Immature natural killer cell (primary cell): ENCODE data around the gene SLC25A24. TPM values are rescaled to one million over a fixed set of nuclear protein-coding genes. Genes with fewer than 3 reads are reported as not detected.
A peak's percentile ranks its signal among the peaks of the same experiment; 100 is the strongest.

Experiments
- DNase-seq, 3 donors: peaks; one replicate each; pipeline ENCODE4 v3.0.0; 2022; ENCODE audit warnings: mixed read lengths in 1 of 3
- H3K27ac Mint-ChIP-seq, 6 donors: one replicate each; pipeline ENCODE4 v1.8.0; 2020; ENCODE audit warnings: mixed read lengths in 6 of 6, mild to moderate bottlenecking in 5 of 6, inconsistent platforms in 4 of 6, moderate library complexity in 3 of 6
- H3K27me3 Mint-ChIP-seq, 3 donors: one replicate each; pipeline ENCODE4 v1.8.0; 2020 to 2021; ENCODE audit warnings: low read depth in 3 of 3, mild to moderate bottlenecking in 3 of 3, mixed read lengths in 3 of 3, moderate library complexity in 3 of 3, inconsistent platforms in 1 of 3
- H3K36me3 Mint-ChIP-seq, 3 donors: one replicate each; pipeline ENCODE4 v1.8.0; 2020; ENCODE audit warnings: mixed read lengths in 3 of 3, inconsistent platforms in 2 of 3, mild to moderate bottlenecking in 2 of 3
- H3K4me1 Mint-ChIP-seq, 2 donors: one replicate each; pipeline ENCODE4 v1.8.0; 2020; ENCODE audit warnings: inconsistent platforms in 2 of 2, mild to moderate bottlenecking in 2 of 2, mixed read lengths in 2 of 2, moderate library complexity in 1 of 2
- H3K4me3 Mint-ChIP-seq, 5 donors: one replicate each; pipeline ENCODE4 v1.8.0; 2020; ENCODE audit warnings: mild to moderate bottlenecking in 5 of 5, mixed read lengths in 5 of 5, inconsistent platforms in 3 of 5, moderate library complexity in 3 of 5
- H3K9me3 Mint-ChIP-seq, 6 donors: one replicate each; pipeline ENCODE4 v1.8.0; 2020; ENCODE audit warnings: mild to moderate bottlenecking in 6 of 6, mixed read lengths in 6 of 6, inconsistent platforms in 4 of 6, moderate library complexity in 3 of 6
- polyA plus RNA-seq, 3 donors: library from polyadenylated mRNA; unstranded; fragments of 300-500 nt; fragmentation: Illumina TruSeq; gene quantifications; one replicate each; pipeline ENCODE4 v1.2.3, GENCODE V29; 2021

The SLC25A24 gene
- polyA plus RNA-seq, 3 donors from 2014 or later = 4.7 to 10.8 (median 10.6) TPM

DNA sequence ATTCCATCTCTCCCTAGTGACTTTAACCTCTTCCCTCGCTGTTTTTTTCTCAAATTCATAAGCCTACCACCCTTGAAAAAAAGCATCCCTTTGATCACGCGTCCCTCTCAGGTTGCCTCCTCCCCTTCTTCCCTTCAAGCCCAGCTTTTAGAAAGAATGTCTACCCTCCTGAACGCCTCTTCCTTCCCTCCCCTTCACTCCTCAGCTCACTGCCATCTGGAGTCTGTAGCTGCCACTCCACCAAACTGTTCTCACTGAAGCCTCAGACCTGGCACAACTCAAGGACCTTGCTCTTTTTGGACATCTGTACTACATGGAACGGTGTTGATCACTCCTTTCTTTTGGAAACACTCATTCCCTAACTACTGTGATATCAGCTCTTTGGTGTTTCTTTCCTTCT lies 80.6 kb downstream of the SLC25A24 start:
- no peak overlapping the region for H3K4me3 Mint-ChIP-seq
- peaks cover 26 to 37% of the 10 kb centered on the region in 2 donors for H3K4me1 Mint-ChIP-seq
- DNase-seq = no peak
- H3K36me3 Mint-ChIP-seq = no peaks in the 10 kb centered on the region
- peaks cover 0 to 2% (median 0%) of the 10 kb centered on the region in 3 donors for H3K27me3 Mint-ChIP-seq
- peak overlapping the region in 2 of 6 donors; percentile 1 to 29 for H3K27ac Mint-ChIP-seq
- H3K9me3 Mint-ChIP-seq = no peaks in the 10 kb centered on the region

DNA sequence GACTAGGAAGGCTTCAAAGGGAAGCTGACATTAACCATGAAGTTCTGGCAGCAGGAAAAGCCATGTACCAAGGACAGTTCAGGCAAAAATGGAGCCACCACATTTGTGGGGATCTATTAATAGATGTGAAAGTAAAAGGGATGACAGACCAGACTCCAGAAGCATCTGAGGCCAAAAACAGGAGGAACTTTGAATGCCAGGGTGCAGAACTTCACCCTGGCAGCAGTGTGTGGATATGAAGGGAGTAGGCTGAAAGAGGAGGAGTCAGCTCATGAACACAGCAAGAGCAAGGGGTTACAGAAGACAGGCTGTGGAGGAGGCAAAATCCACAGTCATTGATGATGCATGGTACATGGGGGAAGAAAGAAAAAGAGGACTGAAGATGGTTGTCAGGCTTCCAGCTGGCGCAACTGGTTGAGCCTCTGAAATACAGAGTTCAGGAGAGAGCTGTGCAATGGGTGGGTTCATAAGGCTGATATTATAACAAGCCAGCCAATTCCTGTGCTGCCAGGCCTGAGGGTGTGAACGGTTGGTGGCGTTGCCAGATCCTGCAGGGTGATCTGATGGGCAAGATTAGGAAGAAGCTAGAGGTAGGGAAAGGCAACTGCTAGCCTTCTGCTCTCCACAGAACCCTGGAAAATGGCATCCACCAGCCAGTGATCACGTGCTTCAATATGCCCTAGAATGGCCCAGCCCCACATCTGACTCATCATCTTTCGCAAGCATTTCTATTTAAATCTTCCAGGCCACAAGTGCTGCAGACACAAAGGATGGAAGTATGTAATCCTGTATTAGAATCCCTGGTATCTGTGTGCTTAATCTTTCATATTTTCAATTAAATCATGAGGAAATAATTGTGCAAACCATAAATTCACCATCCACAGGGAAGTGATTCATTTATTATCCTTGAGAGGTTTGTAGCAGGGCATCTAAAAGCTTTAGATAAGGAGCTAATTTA lies 81.9 kb downstream of the SLC25A24 start:
- H3K27ac Mint-ChIP-seq = peak overlapping the region in 3 of 6 donors; percentile 28 to 55 (median 47)
- peaks cover 0 to 2% (median 2%) of the 10 kb centered on the region in 3 donors for H3K27me3 Mint-ChIP-seq
- H3K4me3 Mint-ChIP-seq = peak overlapping the region in 1 of 5 donors; percentile 15
- DNase-seq = no peak
- peaks cover 0 to 2% (median 0%) of the 10 kb centered on the region in 6 donors for H3K9me3 Mint-ChIP-seq
- no peaks in the 10 kb centered on the region for H3K36me3 Mint-ChIP-seq
- peaks cover 36 to 50% of the 10 kb centered on the region in 2 donors for H3K4me1 Mint-ChIP-seq

DNA sequence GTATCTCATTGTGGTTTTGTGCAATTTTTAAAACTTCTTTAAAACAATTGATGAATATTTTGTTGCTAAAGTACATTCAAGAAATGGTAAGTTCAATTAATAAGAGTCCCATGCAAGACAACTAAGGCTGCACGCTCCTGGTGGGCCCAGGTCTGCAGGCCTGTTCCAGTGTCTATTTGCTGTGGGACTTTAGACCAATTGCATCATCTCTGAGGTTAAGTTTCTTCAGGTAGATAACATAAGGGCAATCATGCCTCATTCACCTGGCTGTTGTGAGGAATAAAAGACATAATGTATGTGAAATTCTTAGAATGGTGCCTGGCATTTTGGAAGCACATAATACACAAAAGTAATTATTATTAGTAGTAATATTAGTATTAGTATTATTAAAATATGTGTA lies 82.9 kb downstream of the SLC25A24 start:
- Mint-ChIP-seq H3K36me3 (no peaks in the 10 kb centered on the region), H3K27ac (no peak overlapping the region), H3K4me1 (peaks cover 34 to 51% of the 10 kb centered on the region in 2 donors), H3K27me3 (peaks cover 0 to 2% (median 2%) of the 10 kb centered on the region in 3 donors), H3K9me3 (peaks cover 0 to 2% (median 0%) of the 10 kb centered on the region in 6 donors), H3K4me3 (no peak overlapping the region)
- no peak for DNase-seq

DNA sequence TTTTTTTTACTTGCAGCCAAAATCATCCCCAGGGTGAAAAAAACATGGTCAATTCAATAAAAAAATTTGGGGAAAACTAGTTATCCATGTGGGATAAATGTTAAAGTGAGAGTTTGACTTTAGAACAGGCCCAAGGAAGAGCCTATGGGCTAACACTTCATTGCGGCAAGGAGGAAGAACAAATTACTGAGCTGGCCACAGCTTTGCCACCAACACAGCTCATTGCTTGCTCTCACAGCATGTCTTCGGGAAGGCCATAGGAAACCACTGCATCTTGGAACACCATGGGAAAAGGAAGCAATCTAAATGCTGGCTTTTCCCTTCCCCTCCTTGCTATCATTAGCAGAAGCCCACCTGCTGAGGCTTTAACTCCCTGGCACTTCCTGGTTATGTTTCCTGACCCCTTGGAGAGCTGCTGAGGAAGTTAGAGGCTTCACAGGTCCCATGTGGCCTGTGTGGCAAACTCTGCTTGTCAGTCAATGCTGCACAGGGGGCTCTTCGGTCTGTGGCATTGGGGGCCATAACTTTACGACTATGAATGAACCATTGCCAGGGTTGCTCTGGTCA lies 86.0 kb downstream of the SLC25A24 start:
- Mint-ChIP-seq H3K4me3 (peak overlapping the region; percentile 40 to 59 (median 53)), H3K27me3 (peaks cover 0 to 3% (median 2%) of the 10 kb centered on the region in 3 donors), H3K36me3 (peaks cover 0 to 3% (median 3%) of the 10 kb centered on the region in 3 donors), H3K27ac (peak overlapping the region; percentile 72 to 86 (median 79)), H3K9me3 (peaks cover 0 to 2% (median 0%) of the 10 kb centered on the region in 6 donors), H3K4me1 (peaks cover 31 to 53% of the 10 kb centered on the region in 2 donors)
- peak; percentile 18 to 42 (median 37) for DNase-seq

DNA sequence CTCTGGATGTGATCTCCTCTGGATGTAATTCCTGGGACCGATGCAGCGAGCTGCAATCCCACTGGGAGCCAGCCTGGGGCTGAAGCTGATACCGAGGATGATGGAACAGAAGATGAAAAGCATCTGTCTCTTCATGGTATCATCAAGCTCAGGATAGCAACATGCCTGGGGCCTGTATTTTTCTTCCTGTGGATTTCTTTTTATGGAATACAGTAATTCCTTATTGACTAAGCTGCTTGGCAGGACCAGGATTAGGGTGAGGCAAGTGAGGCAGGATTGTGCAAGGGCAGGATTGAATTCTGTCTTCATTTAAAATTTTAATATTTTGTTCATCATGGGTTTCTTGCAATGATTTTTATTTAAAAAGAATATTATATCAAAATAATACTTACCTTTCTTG lies 86.6 kb downstream of the SLC25A24 start:
- Mint-ChIP-seq H3K9me3 (peaks cover 0 to 2% (median 0%) of the 10 kb centered on the region in 6 donors), H3K27me3 (peaks cover 0 to 3% (median 2%) of the 10 kb centered on the region in 3 donors), H3K4me3 (peak overlapping the region in 2 of 5 donors; percentile 24 to 59), H3K36me3 (peaks cover 0 to 3% (median 3%) of the 10 kb centered on the region in 3 donors), H3K27ac (peak overlapping the region in 2 of 6 donors; percentile 76 to 86), H3K4me1 (peaks cover 28 to 48% of the 10 kb centered on the region in 2 donors)
- no peak for DNase-seq

DNA sequence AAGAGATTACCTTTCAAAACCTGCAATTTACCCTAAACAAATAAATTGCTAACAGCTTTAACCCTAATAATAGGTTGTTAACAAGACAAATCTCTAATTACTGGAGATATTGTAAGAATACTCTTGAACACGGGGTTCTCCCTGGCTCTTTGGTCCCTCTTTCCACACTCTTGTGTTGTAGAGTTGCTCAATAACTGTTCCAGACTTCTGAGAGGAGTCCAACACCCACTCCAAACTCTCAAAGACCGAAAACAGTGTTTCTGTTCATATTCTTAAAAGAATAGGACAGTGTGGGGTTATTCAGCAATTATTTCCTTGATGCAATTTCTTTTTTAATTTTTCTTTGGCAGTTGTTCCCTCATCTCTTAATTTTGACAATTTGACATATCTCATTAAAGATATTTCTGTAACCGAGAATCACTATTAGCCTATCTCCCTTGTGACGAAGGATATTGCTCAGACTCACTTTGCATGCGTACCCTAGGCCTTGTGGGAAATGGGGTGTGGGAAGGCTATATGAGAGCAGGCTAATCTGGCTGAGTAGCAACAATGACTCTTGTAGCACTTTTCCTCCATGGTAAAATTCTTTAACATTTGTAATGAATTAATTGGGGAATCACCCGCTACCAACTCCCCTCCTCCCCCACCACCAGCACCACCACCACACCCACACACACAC lies 90.7 kb downstream of the SLC25A24 start:
- Mint-ChIP-seq H3K36me3 (peaks cover 0 to 3% (median 3%) of the 10 kb centered on the region in 3 donors), H3K9me3 (peaks cover 0 to 2% (median 0%) of the 10 kb centered on the region in 6 donors), H3K4me3 (no peak overlapping the region), H3K27ac (no peak overlapping the region), H3K4me1 (peaks cover 16 to 32% of the 10 kb centered on the region in 2 donors), H3K27me3 (peaks cover 0 to 3% (median 2%) of the 10 kb centered on the region in 3 donors)
- DNase-seq = no peak

DNA sequence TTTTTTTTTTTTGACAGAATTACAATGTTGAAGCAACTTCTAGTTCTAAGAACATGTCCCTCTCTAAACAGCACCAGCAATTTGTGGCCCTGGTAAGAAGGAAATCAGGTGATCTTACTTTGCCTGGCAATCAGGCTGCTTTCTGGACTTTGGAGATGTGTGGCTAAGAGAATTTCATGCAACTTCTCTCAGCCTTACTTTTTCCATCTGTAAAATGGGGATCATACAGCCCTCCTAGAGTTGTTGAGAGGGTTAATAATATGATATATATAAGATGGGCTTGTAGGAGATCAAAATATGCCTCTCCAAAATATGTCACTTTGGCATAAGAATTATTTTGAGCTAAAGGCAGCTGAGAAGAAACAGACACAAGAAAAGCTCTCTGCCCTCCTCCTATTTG lies 92.0 kb downstream of the SLC25A24 start:
- H3K36me3 Mint-ChIP-seq = peaks cover 0 to 3% (median 3%) of the 10 kb centered on the region in 3 donors
- no peak overlapping the region for H3K27ac Mint-ChIP-seq

DNA sequence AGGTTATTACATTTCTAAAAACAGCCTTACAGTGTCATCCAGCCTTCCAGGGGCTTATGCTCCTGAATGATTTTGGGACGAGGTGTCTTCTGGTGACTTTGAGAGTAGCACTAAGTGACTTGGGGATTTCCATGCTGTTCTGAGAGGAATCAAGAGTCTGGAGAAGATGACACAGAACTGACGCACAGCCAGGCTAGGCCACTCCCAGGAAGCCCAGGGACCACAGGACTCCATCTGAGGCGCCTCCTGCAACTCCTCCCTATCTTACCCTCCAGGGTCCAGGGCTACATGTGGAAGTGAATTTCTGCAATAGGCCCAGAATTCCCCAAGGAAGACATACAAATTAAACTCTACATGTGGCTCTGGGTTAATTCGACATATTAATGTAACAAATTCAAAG lies 92.5 kb downstream of the SLC25A24 start:
- DNase-seq = peak in 2 of 3 donors; percentile 8 to 15
- H3K27me3 Mint-ChIP-seq = peaks cover 1 to 4% (median 2%) of the 10 kb centered on the region in 3 donors
- no peak overlapping the region for H3K4me3 Mint-ChIP-seq
- H3K27ac Mint-ChIP-seq = peak overlapping the region in 1 of 6 donors; percentile 42
- H3K36me3 Mint-ChIP-seq = peaks cover 0 to 3% (median 3%) of the 10 kb centered on the region in 3 donors
- H3K9me3 Mint-ChIP-seq = no peaks in the 10 kb centered on the region
- H3K4me1 Mint-ChIP-seq = peaks cover 5 to 17% of the 10 kb centered on the region in 2 donors

More for the DNA sequence above, 92.0 kb downstream of the SLC25A24 start:
- peaks cover 0 to 3% (median 1%) of the 10 kb centered on the region in 3 donors for H3K27me3 Mint-ChIP-seq
- H3K4me3 Mint-ChIP-seq = no peak overlapping the region
- no peak for DNase-seq
- H3K4me1 Mint-ChIP-seq = peaks cover 6 to 18% of the 10 kb centered on the region in 2 donors
- H3K9me3 Mint-ChIP-seq = no peaks in the 10 kb centered on the region

DNA sequence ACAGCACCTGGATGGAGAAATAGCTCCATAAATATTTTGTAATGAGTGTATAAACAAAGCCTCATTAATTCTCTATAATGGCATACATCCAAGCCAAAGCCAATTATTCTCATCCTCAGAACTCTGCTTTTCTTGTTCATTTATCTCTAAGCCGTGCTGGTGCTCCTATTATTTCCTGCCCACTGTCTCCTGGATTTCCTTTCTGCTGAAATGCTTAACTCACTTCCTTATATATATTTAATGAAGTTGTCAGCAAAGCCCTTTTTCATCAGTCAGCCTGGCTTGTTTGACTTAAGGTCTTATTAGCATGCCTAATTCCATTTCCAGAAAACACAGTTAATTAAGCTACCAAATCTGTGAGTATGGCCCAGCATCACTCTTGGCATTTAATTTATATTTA lies 93.4 kb downstream of the SLC25A24 start:
- peaks cover 1 to 3% (median 2%) of the 10 kb centered on the region in 3 donors for H3K27me3 Mint-ChIP-seq
- peaks cover 0 to 3% (median under 1%) of the 10 kb centered on the region in 3 donors for H3K36me3 Mint-ChIP-seq
- no peak overlapping the region for H3K4me3 Mint-ChIP-seq
- peaks cover 3 to 8% of the 10 kb centered on the region in 2 donors for H3K4me1 Mint-ChIP-seq
- no peaks in the 10 kb centered on the region for H3K9me3 Mint-ChIP-seq
- H3K27ac Mint-ChIP-seq = no peak overlapping the region
- no peak for DNase-seq

DNA sequence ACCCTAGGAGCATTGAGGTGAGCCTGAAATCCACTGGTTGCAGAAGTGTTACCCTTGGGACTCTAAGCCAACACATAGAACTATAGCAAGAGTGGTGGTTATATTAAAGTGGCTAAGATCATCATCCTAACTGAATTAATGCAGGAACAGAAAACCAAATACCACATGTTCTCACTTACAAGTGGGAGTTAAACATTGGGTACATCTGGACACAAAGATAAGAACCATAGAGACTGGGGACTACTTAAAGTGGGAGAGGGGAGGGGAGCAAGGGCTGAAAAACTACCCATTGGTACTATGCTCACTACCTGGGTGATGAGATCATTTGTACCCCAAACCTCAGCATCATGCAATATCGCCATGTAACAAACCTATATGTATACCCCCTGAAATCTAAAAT lies 100.0 kb downstream of the SLC25A24 start:
- peaks cover 3 to 8% (median 4%) of the 10 kb centered on the region in 3 donors for H3K27me3 Mint-ChIP-seq
- peak overlapping the region in 1 of 6 donors; percentile 51 for H3K27ac Mint-ChIP-seq

DNA sequence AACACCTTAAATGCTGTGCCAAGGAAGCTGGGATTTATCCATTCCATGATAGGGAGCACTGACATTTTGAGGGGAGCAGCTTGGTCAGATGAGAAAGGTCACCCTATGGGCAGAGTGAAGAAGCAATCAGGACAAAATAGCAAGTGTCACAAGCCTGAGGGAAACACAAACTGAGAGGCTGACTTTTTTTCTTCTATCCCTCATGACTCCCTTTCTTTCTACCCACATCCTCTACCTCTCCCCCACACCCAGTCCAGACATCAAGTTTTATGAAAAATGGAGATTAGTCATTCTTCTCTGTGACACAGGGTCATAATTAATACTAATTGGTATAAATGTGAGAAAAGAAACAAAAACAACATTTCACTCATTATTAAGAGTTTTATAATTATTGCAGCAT lies 103.1 kb downstream of the SLC25A24 start:
- peaks cover 0 to 2% (median 0%) of the 10 kb centered on the region in 6 donors for H3K9me3 Mint-ChIP-seq
- no peaks in the 10 kb centered on the region for H3K4me1 Mint-ChIP-seq

More for the DNA sequence above, 100.0 kb downstream of the SLC25A24 start:
- DNase-seq = no peak
- Mint-ChIP-seq H3K4me1 (no peaks in the 10 kb centered on the region), H3K36me3 (peaks cover 0 to 4% (median 0%) of the 10 kb centered on the region in 3 donors), H3K9me3 (no peaks in the 10 kb centered on the region), H3K4me3 (no peak overlapping the region)

DNA sequence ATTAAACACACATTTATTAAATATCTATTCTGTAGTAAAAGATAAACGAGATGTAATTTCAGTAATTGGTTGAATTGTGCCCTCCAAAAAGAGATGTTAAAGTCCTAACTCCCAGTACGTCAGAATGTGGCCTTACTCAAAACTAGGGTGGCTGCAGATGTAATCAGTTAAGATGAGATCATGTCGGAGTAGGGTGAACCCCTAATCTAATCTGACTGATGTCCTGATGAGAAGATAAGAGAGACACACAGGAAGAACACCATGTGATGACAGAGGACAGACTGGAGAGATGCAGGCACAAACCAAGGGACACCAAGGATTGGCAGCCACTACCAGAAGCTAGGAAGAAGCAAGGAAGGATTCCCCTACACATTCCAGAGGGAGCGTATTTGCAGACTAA lies 104.1 kb downstream of the SLC25A24 start:
- H3K27me3 Mint-ChIP-seq = peaks cover 2 to 8% (median 2%) of the 10 kb centered on the region in 3 donors
- H3K4me3 Mint-ChIP-seq = no peak overlapping the region

More for the DNA sequence above, 103.1 kb downstream of the SLC25A24 start:
- DNase-seq = no peak
- Mint-ChIP-seq H3K36me3 (peaks cover 0 to 15% (median 0%) of the 10 kb centered on the region in 3 donors), H3K27me3 (peaks cover 1 to 8% (median 2%) of the 10 kb centered on the region in 3 donors), H3K4me3 (no peak overlapping the region), H3K27ac (no peak overlapping the region)

DNA sequence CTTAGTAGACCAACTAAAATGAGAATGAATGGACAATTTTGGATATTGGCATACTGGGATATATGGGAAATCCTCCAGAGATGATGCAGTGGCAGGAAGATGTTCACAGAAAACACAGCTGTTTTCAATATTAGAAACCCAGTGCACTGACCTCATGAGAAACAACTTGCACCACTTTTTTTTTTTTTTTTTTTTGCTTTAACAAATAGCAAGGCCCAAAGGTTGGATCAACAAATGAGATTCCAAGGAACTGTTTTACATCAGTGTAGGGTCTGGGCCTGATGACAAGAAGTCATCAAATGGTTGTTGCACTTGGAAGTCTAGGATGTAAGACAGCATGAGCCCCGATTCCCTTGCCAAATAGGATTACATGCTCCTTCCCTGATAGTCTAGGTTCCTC lies 110.7 kb downstream of the SLC25A24 start:
- no peak for DNase-seq
- Mint-ChIP-seq H3K4me3 (no peak overlapping the region), H3K9me3 (peaks cover 0 to 2% (median 0%) of the 10 kb centered on the region in 6 donors), H3K27ac (no peak overlapping the region), H3K27me3 (peaks cover 1 to 2% (median 2%) of the 10 kb centered on the region in 3 donors), H3K36me3 (peaks cover 0 to 11% (median 0%) of the 10 kb centered on the region in 3 donors), H3K4me1 (peaks cover 0 to 4% of the 10 kb centered on the region in 2 donors)

More for the DNA sequence above, 104.1 kb downstream of the SLC25A24 start:
- peaks cover 0 to 2% (median 0%) of the 10 kb centered on the region in 6 donors for H3K9me3 Mint-ChIP-seq
- no peaks in the 10 kb centered on the region for H3K4me1 Mint-ChIP-seq
- no peak for DNase-seq
- no peak overlapping the region for H3K27ac Mint-ChIP-seq
- H3K36me3 Mint-ChIP-seq = peaks cover 0 to 15% (median 0%) of the 10 kb centered on the region in 3 donors
